HL-60 (cell line): ENCODE results near the gene PARD3.
"Not testable (repeated sequence)": the region's sequence is repeated elsewhere in the genome, so short reads cannot be mapped to it uniquely, and the experiment has no call there.

Source experiments
- DNase-seq, 2 experiments: peaks; one replicate each; pipeline ENCODE4 v3.0.0-alpha.2; 2010 to 2020; ENCODE audit warnings: low read depth in 1 of 2, low spot score in 1 of 2
- H3K27ac ChIP-seq: fragments of 250-450 bp; sonication (Bioruptor Pico); replicated peaks from 2 replicates; pipeline ENCODE4 v1.5.1; 2020; ENCODE audit warnings: mild to moderate bottlenecking, moderate library complexity
- H3K27me3 ChIP-seq: fragments of 250-450 bp; sonication (Bioruptor Pico); 2 replicates; pipeline ENCODE4 v1.5.1; 2021; ENCODE audit warnings: mild to moderate bottlenecking, moderate library complexity; ENCODE audit not compliant: insufficient read depth, poor library complexity, severe bottlenecking
- H3K4me3 ChIP-seq: replicated peaks from 2 replicates; pipeline ENCODE4 v1.5.1; 2011; ENCODE audit warnings: mild to moderate bottlenecking, control low read depth, low read length; ENCODE audit not compliant: insufficient read depth
- CTCF ChIP-seq: IDR thresholded peaks from one replicate; pipeline ENCODE4 v1.5.1; 2011; ENCODE audit warnings: low read length, control low read depth, inconsistent platforms; ENCODE audit not compliant: insufficient read depth
- GABPA ChIP-seq: IDR thresholded peaks from 2 replicates; pipeline ENCODE4 v1.6.1; 2012; ENCODE audit warnings: low read depth
- POLR2AphosphoS5 ChIP-seq: IDR thresholded peaks from 2 replicates; pipeline ENCODE4 v1.6.1; 2012; ENCODE audit warnings: low read depth
- REST ChIP-seq: IDR thresholded peaks from 2 replicates; pipeline ENCODE4 v1.6.1; 2012; ENCODE audit warnings: low read depth; ENCODE audit not compliant: insufficient replicate concordance
- SPI1 ChIP-seq: IDR thresholded peaks from 2 replicates; pipeline ENCODE4 v1.6.1; 2012; ENCODE audit warnings: low read depth, mild to moderate bottlenecking, borderline replicate concordance

Gene PARD3

GRCh38 chr10:34446049-34446448 is 369.0 kb downstream of the PARD3 start:
- TF ChIP-seq POLR2AphosphoS5 = no peak
- no peak for TF ChIP-seq GABPA
- TF ChIP-seq REST = no peak
- no peak for TF ChIP-seq CTCF
- no peak for TF ChIP-seq SPI1
- no peak for DNase-seq
- H3K27me3 ChIP-seq = no peaks in the 10 kb centered on the region
- H3K4me3 ChIP-seq = no peak overlapping the region
- H3K27ac ChIP-seq = no peak overlapping the region

GRCh38 chr10:34444223-34445183 is 370.6 kb downstream of the PARD3 start:
- no peak overlapping the region for H3K4me3 ChIP-seq
- H3K27ac ChIP-seq = no peak overlapping the region
- TF ChIP-seq SPI1 = no peak
- no peak for TF ChIP-seq GABPA
- no peak for TF ChIP-seq CTCF
- no peak for TF ChIP-seq REST
- no peak for TF ChIP-seq POLR2AphosphoS5
- H3K27me3 ChIP-seq = no peaks in the 10 kb centered on the region
- DNase-seq = no peak

- not testable (repeated sequence) for H3K27me3 ChIP-seq, H3K4me3 ChIP-seq, H3K27ac ChIP-seq, DNase-seq
These were observed 375.7 kb downstream of the PARD3 start for GRCh38 chr10:34439386-34439785.

- no peak for TF ChIP-seq SPI1
- no peak for TF ChIP-seq CTCF
- TF ChIP-seq POLR2AphosphoS5 = no peak
- TF ChIP-seq GABPA = no peak
- no peak for TF ChIP-seq REST
- Histone ChIP-seq H3K4me3 (no peak overlapping the region), H3K27me3 (no peaks in the 10 kb centered on the region), H3K27ac (no peak overlapping the region)
- no peak for DNase-seq
These were observed 376.4 kb downstream of the PARD3 start for GRCh38 chr10:34438741-34439140.
